NCI-H2107 treated with DMSO at 0.1 percent for 48 hours (cell line): ENCODE data around the gene TNN.
A peak's percentile ranks its signal among the peaks of the same experiment; 100 is the strongest.
"Not testable (repeated sequence)": the region's sequence is repeated elsewhere in the genome, so short reads cannot be mapped to it uniquely, and the experiment has no call there.

Source experiments
- DNase-seq: peaks from one replicate; lab custom pipeline; 2025; ENCODE audit not compliant: unreplicated experiment; lab: John Stamatoyannopoulos, UW

Gene TNN

GRCh38 chr1:175102166-175102565, 34.5 kb downstream of the TNN start:
- DNase-seq, result not testable (repeated sequence)

- DNase-seq, result not testable (repeated sequence)
Measured at GRCh38 chr1:175106536-175106935, 38.9 kb downstream of the TNN start.

DNA sequence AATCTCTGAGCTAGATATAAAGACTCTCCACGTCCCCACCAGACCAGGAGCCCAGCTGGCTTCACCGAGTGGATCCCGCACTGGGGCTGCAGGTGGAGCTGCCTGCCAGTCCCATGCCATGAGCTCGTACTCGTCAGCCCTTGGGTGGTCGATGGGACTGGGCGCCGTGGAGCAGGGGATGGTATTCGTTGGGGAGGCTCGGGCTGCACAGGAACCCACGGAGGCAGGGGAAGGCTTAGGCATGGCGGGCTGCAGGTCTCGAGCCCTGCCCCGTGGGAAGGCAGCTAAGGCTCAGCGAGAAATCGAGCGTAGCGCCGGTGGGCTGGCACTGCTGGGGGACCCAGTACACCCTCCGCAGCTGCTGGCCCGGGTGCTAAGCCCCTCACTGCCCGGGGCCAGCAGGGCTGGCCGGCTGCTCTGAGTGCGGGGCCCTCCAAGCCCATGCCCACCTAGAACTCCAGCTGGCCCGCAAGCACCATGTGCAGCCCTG, 40.7 kb downstream of the TNN start:
- not testable (repeated sequence) for DNase-seq

- no peak for DNase-seq
Measured at GRCh38 chr1:175114996-175115395, 47.4 kb downstream of the TNN start.

- no peak for DNase-seq
Measured at GRCh38 chr1:175116210-175116798, 48.7 kb downstream of the TNN start.

DNA sequence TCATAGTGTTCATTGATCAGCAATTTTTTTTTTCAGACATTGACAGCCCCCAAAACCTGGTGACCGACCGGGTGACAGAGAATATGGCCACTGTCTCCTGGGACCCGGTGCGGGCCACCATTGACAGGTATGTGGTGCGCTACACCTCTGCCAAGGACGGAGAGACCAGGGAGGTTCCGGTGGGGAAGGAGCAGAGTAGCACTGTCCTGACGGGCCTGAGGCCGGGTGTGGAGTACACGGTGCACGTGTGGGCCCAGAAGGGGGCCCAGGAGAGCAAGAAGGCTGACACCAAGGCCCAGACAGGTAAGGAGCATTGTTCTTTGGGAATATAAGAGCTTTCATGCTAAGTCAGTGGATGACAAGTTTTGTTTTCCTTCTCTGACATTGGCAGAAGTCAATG, 49.3 kb downstream of the TNN start:
- DNase-seq, result no peak

- no peak for DNase-seq
Measured at GRCh38 chr1:175118375-175119367, 51.0 kb downstream of the TNN start.

- no peak for DNase-seq
Measured at GRCh38 chr1:175120511-175120910, 52.9 kb downstream of the TNN start.

- no peak for DNase-seq
Measured at GRCh38 chr1:175124861-175125260, 57.2 kb downstream of the TNN start.

GRCh38 chr1:175126347-175126746, 58.7 kb downstream of the TNN start:
- DNase-seq, result no peak

DNA sequence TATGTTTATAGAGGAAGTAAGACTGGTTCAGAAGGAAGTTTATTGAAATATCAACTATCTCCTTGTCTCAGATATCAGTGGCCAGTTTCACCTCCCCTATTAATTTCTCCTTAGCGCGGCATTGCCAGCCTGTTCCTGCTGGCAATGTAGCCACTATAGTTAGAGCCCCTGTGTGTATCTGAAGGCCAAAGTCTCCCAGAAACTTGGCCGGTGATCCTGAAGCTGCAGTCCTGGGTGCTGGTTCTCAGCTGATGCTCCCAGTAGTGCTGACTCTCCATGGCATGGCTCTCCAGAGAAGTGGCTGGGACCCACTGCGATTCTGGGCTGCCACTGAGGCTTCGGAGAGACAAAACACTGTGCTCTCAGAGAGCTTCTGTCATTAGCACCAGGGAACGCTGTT, 59.9 kb downstream of the TNN start:
- DNase-seq, result no peak

DNA sequence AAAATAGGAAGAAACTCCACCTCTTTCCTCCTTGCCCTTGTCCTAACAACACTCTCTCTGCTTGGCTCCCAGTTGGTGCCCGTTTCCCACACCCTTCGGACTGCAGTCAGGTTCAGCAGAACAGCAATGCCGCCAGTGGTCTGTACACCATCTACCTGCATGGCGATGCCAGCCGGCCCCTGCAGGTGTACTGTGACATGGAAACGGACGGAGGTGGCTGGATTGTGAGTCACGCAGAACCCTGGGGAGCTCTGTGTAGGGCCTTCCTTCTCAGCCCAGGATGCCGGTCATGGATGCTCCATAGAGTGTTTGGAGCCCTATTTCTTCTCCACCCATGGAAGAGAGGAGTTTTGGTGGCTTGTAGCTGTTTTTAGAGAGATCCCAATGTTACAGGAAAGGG, 60.9 kb downstream of the TNN start:
- DNase-seq, result no peak

DNA sequence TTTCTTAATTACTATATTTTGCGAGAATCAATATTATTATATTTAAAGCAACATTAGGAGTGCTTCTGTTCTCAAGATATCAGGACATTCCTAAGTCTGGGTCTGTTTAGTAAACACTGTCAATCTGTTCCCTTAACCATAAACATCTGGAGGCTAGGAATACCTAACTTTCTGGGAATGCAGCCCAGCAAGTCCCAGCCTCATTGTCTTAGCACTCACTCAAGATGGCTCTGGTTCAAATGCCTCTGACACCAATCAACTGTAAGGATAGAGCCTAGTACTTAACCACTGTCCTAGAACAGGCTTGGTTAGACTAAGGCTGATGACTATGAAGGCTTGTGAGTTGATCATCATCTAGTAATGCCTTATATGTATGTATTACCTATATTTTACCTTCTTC, 61.5 kb downstream of the TNN start:
- DNase-seq, result no peak

- DNase-seq, result no peak
Measured at GRCh38 chr1:175129644-175129996, 62.0 kb downstream of the TNN start.

DNA sequence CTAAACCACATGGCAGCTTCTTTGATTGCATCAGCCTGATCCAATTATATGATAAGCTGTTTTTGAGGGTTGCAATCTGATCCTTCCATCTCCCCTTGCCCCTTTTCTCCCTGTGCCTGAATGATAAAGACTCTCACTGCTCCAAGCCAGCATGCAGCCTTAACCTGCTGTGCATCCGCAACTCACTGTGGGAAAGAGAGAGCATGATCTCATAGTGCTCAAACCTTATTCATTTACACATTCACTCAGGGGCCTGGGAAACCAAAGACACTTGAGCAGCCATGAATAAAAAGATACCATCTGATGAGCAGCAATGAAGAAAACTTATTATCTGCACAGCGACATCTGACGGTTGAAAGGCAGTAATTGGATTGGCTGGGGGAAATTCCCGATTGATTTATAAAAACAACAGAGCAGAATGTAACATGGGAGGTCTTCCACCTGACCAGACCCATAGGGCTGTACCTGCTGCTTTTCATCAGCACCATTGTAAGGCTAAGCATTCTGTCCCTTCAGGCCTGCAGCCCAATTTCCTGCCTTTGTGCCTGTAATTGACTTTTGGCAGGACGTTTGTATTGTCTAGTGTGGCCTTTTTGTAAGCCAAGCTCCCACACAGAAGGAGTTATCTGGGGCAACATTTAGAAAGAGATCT, 62.5 kb downstream of the TNN start:
- peak; percentile 98 for DNase-seq

GRCh38 chr1:175130649-175131045, 63.0 kb downstream of the TNN start:
- no peak for DNase-seq

GRCh38 chr1:175131095-175131494, 63.5 kb downstream of the TNN start:
- DNase-seq, result no peak

GRCh38 chr1:175132436-175132835, 64.8 kb downstream of the TNN start:
- DNase-seq, result no peak

DNA sequence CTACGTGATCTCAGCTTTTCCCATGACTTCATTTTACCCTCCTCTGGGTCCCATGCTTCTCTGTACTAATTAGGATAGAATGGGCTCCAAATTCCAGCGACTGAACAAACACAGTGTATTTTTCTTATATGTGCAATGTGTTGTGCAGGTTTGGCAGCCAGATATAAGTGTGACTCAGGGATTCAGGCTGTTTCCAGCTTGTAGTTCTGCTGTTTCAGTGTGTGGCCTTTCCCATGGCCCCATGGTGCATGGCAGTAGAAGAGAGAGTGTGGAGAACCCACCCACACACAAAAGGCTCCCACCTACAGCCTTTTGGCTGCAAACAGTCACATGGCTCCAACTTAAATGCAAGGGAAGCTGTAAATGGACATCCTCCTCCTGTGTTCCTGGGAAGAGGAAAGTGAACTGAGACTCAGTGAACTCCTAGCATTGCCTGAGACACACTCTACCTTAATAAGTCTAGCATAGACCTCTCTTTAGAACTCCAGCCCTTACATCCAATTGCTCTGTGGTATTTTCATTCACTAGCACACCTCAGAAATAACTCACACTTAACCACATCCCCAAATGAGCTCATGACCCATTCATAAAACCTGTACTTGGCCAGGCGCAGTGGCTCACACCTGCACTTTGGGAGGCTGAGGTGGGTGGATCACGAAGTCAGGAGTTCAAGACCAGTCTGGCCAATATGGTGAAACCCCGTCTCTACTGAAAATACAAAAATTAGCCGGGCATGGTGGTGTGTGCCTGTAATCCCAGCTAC, 66.2 kb downstream of the TNN start:
- DNase-seq, result no peak

DNA sequence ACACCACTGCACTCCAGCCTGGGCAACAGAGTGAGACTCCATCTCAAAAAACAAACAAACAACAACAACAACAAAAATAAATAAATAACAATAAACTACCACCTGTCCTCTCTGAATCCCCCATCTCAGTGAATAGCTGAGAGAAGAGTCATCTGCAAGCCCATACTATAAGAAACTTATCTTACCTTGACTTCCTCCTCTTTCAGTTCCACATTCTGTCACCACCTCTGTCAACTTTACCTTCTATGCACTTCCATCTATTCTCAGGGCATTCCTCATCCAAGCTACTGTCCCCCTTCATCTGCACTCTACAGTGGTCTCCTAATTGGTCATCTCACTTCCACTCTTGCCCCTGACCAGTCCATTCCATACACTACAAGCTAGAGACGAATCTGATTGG, 66.9 kb downstream of the TNN start:
- DNase-seq, result no peak

- no peak for DNase-seq
Measured at GRCh38 chr1:175136246-175136645, 68.6 kb downstream of the TNN start.
